GM15510 (cell line): Measurements from ENCODE around the gene RND2.

ENCODE experiments used
- POLR2A ChIP-seq: IDR thresholded peaks from 3 replicates; pipeline ENCODE4 v1.6.1; 2011; ENCODE audit warnings: borderline replicate concordance; ENCODE audit not compliant: insufficient read length; ENCODE audit errors: extremely low read depth

The RND2 gene

DNA sequence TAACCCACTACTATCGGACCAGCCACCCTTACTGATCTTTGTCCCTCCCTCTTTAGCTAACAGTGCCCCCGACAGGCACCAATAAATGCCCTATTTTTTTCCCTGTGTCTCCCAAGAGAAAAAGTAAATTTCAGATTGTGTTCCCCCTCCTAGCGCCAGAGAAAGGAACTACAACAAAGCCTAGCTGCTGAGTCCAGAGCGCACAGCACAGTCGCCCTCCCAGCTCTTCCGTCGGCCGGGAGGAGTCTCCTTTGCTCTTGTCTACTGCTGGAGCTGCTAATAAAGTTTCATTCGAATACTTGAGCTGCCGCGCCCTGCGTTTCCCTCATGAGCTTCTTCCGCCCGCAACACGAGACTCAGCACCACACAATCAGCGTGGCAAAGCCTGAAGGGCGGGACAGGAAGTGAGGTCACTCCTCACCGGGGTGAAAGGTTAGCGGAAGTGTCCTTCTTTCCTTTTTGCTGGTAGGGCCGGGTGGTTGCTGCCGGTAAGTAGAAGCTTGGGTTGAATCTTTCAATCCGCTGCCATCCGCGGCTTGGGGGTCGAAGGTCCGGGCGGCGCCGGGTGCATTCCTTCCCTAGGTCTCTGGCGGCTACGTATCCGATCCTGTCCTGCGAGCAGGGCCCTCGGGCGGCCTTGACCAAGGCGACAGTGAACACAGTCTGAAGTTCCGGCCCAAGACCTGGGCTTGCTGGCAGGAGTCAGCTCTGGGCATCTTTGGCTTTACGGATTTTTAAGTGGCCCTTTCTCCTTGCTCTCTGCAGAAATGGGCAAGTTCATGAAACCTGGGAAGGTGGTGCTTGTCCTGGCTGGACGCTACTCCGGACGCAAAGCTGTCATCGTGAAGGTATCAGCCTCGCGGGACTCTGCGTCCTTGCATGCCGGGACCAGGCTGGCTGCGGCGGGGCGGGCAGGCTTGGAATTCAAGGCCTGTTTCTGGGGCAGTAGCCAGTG, 26.8 kb upstream of the RND2 start, which contains the start of gene RPL27:
Gene RPL27, plus strand, starts transcription at position 436 of the 955 bp plus-strand sequence. Its CDS starts 332 bp downstream, at position 768.
- peak; percentile 86 for TF ChIP-seq POLR2A

DNA sequence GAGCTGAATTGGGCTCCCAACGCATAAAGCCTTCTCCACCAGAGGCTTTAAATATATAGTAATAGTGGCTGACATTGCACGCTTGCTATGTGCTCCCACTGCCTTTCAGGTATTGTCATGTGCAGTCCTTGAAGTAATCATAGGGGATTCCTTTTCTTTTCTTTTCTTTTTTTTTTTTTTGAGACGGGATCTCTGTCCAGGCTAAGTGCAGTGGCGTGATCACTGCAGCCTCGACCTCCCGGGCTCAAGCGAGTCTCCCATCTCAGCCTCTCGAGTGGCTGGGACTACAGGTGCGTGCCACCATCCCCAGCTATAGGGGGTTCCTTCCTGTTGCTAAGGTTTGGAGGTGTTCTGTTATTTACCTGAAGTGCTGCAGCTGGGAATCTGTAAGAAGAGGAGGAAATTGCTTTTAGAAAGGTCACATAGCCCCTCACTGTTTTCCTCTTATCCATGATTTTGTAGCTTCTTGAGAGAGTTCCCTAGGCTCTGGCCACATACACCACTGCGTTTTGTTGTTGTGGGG, 26.0 kb upstream of the RND2 start:
- no peak for TF ChIP-seq POLR2A

DNA sequence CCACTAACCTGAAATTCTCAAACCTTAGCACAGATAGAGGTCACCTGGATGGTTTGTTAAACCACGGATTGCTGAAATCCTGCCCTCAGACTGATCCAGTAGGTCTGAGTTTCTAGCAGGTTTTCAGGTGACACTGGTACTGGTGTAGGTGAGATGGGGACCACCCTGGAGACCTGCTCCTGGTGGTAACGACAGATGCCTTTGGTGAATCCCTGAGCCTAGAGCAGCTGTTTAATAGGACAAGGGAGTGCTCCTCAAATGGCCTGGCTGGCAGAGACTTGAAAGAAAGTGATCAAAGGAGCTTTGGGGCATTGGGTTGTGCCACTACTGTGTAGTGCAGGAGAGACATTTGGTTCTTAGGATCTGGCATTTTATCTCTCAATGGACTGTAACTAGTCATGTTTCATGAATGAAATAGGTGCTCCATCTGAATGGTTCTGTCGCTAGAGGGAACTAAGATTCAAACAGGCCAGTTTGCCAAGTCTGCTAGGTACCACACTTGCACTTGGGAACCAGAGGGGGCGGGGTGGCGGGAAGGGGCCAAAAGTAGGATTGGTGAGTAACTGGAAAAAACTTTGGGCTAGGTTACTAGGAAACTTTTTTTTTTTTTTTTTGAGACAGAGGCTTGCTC, 21.4 kb upstream of the RND2 start:
- no peak for TF ChIP-seq POLR2A

DNA sequence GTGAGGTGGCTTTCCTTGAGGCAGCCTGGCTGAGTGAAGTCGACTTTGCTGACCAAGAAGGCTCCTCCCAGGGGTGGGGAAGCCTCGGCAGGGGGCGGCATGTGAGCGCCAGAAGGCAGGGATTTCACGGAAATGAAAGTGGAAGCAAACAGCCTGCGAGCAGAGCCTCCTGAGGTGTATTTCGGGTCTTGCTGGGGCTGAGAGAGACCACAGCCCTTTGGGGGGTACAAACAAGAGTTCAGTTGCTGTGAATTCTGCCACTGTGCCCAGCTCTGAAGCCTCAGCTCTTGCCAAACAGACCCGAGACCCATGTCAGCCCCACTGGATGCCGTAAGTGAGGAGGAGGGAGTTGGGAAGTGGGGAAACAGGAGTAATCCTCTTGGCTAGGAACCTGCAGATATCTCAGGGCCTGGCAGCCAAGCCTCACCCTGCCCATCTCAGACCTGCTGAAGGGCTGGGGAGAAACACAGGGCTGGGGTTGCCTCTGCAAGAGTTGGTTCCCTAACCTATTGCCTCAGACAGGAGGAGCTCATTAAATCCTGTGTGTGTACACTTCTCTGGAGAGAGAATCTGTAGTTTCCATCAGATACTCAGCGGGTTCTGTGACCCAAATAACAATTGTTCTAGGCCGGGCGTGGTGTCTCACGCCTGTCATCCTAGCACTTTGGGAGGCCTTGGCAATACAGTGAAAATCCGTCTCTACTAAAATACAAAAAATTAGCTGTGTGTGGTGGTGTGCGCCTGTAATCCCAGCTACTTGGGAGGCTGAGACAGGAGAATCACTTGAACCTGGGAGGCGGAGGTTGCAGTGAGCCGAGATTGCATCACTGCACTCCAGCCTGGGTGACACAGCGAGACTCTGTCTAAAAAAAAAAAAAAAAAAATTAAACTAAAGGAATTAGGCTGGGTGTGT, 18.1 kb upstream of the RND2 start, which contains the start of gene IFI35:
Gene IFI35, plus strand, starts transcription at position 146 of the 913 bp plus-strand sequence. Its CDS starts 164 bp downstream, at position 310.
- peak; percentile 62 for TF ChIP-seq POLR2A

DNA sequence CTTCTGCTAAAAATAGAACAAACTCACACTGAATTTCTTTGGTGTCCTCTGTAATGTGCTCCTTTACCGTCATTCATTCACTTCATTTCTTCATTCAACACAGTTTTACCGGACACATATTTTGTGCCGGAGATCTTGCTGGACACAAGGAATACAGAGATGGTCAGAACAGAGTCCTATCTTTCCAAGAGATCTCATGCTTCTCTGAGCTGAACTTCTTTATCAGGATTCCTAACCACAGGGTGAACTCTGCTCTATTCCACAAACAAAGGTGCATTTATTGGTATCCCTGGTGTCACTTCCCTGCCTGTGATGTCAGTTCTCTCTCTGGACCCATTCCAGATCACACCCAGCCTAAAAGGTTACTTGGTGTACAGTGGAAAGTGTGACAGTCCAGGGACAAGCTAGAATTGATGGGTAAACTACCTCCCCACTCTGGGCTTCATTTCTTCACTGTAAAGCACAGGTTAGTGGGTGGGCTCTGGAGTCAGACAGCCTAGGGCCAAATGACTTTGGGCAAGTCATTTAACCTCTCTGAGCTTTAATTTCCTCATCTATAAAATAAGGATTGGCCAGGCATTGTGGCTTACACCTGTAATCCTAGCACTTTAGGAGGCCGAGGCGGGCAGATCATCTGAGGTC, 14.2 kb upstream of the RND2 start:
- TF ChIP-seq POLR2A, result no peak

DNA sequence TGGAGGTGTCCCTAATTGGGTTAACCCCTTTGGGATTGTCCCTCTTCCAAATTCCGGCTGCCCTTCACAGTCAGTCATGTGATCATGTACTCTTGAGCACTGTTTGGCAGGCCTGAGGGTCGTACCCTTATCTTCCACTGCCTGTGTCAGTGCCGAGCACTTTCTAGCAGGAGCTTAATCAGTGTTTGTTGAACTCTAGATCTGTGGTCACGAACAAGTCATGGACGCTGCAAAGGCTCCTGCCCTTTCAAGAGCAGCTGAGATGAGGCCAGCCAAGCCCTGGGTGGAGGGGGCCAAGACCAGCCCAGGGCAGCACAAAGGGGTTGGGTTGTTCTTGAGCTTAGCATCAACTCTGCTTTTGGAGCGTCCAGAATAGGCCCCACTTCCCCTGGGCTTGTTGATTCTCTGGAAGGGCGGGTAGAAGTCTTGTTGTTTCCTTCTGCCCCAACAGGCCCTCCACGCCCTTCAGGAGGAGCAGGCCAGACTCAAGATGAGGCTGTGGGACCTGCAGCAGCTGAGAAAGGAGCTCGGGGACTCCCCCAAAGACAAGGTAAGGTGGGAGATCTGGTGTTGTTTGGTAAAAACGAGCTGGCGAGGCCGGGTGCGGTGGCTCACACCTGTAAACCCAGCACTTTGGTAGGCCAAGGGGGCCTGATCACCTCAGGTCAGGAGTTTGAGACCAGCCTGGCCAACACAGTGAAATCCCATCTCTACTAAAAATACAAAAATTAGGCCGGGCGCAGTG, 13.1 kb upstream of the RND2 start:
- no peak for TF ChIP-seq POLR2A

DNA sequence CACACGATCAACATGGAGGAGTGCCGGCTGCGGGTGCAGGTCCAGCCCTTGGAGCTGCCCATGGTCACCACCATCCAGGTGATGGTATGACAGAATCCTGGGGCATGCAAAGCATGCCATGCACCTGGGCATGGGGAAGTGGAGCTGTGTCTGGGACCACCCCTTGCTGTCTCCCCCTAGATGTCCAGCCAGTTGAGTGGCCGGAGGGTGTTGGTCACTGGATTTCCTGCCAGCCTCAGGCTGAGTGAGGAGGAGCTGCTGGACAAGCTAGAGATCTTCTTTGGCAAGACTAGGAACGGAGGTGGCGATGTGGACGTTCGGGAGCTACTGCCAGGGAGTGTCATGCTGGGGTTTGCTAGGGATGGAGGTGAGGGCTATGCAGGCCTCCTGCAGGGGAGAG, 11.7 kb upstream of the RND2 start:
- TF ChIP-seq POLR2A, result no peak

DNA sequence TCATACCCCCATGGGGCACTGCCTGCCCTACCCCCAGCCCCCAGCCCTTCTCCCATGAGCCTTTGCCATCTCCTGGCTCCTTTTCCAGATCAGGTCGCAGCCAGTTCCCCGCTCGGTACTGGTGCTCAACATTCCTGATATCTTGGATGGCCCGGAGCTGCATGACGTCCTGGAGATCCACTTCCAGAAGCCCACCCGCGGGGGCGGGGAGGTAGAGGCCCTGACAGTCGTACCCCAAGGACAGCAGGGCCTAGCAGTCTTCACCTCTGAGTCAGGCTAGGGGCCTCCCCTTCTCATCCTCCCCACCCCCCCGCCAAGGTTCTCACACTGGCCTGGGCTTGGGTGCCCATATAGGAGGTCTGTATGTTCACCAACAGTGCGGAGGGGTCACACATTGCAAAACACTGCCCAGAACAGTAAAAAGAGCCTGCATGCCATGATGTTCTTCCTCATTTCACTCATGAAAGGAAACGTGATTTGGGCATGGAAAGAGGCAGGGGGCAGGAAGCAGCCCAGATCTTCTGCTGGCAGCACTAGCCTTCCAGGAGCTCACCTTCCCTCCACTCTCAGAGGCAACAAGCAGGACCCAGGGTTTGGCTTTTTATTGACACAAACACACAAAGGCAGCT, 10.9 kb upstream of the RND2 start:
- no peak for TF ChIP-seq POLR2A

DNA sequence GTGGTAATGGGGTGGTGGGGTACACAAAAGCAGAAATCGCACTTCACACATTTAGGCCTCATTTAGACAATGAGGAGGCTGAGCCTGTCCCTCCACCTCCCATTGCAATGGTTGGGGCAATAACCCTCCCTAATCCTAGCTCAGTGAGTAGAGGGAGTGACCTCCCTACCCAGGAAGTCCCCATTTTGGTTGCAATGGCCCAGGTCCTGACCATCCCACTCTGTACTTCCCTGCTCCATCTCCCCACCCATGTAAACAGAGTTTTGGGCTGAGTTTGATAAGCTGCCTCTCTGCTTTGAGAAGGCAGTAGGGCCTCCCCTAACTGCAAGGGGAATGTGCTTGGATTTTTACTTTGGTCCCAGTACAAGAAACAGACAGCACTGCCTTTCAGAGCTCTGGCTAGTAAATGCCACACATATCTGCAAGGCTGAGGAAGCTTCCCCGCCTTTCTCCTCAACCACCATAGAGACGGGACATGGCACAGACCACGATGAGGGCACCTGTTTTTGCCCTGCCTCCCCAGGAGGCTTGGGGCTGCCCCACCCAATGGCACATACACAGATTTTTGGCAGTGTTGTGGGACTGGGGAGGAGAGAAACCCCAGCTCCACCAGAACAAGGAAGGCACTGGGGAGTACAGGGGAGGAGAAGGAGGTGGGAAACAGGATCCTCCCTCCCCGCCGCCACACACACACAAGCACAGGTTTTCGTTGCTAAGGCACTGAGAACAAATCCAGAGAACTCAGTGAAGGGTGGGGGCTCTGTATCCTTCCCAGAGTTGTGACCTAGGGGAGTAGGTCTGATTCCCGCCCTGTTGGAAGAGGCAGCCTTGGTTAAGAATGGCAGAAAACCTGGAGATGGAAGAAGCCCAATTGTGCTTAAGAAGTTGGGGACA, 10.1 kb upstream of the RND2 start:
- no peak for TF ChIP-seq POLR2A

DNA sequence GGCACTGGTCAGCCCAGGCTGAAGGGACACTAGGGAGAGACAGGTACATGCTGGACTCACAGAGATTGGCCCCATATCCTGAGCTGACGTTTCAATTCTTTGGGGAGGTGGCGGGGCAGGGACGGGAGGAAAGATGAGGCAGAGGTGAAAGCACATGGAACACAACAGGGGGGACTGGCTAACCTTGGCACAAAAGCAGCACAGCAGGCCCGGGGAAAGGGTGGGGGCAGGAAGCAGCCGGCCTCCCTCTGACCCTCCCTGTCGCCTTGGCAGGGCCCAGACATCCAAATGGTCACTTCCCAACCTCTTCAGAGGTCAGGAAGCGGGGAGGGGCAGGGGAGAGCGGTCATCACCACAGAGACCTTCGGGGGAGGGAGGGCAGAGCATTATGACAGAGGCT, 9.5 kb upstream of the RND2 start:
- TF ChIP-seq POLR2A, result no peak

DNA sequence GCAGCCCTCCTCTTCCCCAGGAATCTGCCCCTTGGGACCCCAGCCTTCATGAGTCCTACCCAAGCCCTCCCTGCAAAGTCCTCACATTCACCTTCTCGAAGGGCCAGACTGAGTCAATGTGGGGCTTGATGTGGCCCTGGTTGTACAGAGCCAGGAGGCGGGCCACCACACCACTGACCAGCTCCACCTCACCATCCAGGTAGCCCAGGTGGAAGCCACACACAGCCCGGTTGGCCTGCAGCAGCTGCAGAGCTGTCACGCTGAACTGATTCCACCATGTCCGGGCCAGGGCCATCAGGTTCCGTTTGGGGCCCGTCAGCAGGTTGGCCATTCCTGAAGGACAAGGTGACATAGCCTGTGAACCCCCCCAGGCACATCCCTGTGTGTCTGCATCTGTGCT, 8.8 kb upstream of the RND2 start:
- TF ChIP-seq POLR2A, result no peak

DNA sequence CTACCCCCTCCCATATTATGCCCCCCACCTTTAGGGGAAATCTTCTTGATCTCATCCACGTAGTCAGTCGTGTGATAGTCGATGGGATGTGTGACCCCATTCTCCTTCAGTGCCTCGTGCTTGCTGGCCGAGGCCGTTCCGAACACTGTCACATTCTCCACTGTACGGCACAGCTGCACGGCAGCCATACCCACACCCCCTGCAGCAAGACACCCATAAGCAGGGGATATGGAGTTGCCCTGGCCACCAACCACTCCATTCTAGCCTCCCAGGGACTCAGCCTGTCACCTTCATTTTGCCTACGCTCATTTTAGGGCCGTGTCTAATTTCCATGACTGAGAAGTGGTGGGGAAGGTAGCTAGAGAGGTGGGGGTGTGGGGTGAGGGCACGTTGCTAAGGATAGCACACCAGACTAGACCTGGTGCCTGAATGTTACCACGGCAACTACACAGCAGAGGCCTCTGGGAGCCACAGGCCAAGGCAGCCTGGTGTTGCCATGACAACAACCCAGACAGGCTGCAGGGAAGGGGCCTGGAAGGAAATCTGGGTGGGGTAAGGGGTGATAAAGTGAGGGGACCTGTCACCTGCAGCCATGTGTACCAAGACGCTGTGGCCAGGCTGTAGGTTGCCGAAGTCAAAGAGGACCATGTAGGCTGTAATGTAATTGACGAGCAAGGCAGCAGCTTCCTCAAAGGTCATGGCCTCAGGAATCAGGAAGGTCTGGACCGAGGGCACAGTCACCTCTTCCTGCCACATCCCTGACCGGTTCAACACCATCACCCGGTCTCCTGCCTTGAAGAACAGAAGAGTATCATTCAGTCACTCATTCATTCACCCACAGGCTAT, 6.8 kb upstream of the RND2 start:
- TF ChIP-seq POLR2A, result no peak

DNA sequence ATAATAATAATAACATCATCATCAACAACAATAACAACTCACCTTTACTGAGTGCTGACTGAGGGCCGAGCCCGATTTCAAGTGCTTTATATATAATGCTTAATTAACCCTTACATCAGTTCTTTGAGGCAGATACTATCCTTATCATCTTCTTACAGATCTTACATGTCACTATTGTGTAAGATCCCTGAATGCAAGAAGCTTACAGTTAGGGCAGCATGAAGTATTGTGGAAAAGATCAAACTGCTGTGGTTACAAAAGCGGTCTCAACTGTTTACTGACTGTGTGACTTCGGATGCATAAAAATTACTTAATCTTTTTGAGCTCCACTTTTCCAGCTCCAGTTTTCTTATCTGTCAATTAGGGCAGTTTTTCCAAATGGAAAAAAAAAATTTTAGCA, 6.1 kb upstream of the RND2 start:
- TF ChIP-seq POLR2A, result no peak
